K562 (cell line): ENCODE data around the gene DENND1A. TPM values are rescaled to one million over a fixed set of nuclear protein-coding genes. Genes with fewer than 3 reads are reported as not detected.

ENCODE experiments used
- ATAC-seq: fragments of 200-7000 bp; cut with Tn5 transposase; 3 replicates; pipeline ENCODE4 v1.9.1; 2020; ENCODE audit warnings: moderate library complexity
- BruUV-seq: library from RNA; stranded (reverse); fragments of 400-500 nt; replicated peaks from 2 replicates; lab custom pipeline; 2021; lab: Mats Ljungman, UMichigan
- CTCF ChIA-PET: fragments of 300-600 bp; formaldehyde crosslinking; extraction: SDS; loops from one replicate; lab custom pipeline; 2021; ENCODE audit warnings: low intra/inter-chr PET ratio; lab: Yijun Ruan, JAX
- POLR2A ChIA-PET: fragments of 300-600, 350-650 bp; sonication (Branson Sonifier 250); formaldehyde crosslinking; extraction: SDS; loops from one replicate; lab custom pipeline; 2021; ENCODE audit warnings: antibody characterized with exemption, inconsistent platforms; lab: Yijun Ruan, JAX
- DNase-seq, 4 experiments: peaks; one replicate each; pipeline versions ENCODE4 v3.0.0 to v3.0.0-alpha.2; 2011 to 2018; ENCODE audit warnings: low spot score in 3 of 4, mixed read lengths in 3 of 4; ENCODE audit errors: extremely low read depth in 1 of 4
- FAIRE-seq: peaks from 2 replicates; lab custom pipeline; 2011; peaks lifted over from hg19 to GRCh38; lab: Jason Lieb, UNC
- H2AFZ ChIP-seq: 2 replicates; pipeline ENCODE4 v1.6.0; 2011; ENCODE audit warnings: low read depth, low read length, control low read depth, inconsistent platforms
- H3K27ac ChIP-seq: fragments of 200-600 bp; 3 replicates; pipeline ENCODE4 v1.8.0; 2011; ENCODE audit warnings: low read depth, mild to moderate bottlenecking, control low read depth, inconsistent platforms, low read length, moderate library complexity, mixed read lengths; ENCODE audit errors: extremely low read depth
- H3K27me3 ChIP-seq, 2 experiments: fragments of 300-600 bp in 1 of 2; 2 replicates in 1 of 2; 3 replicates in 1 of 2; pipeline versions ENCODE4 v1.6.0 to v1.8.0; 2011; ENCODE audit warnings: inconsistent platforms in 2 of 2, low read length in 2 of 2, mild to moderate bottlenecking in 1 of 2, mixed read lengths in 1 of 2, moderate library complexity in 1 of 2; ENCODE audit not compliant: control insufficient read depth in 2 of 2, insufficient read depth in 2 of 2
- H3K36me3 ChIP-seq: fragments of 300-600 bp; 3 replicates; pipeline ENCODE4 v1.8.0; 2011; ENCODE audit warnings: mild to moderate bottlenecking, low read length, inconsistent platforms; ENCODE audit not compliant: control insufficient read depth, insufficient read depth
- H3K4me1 ChIP-seq, 2 experiments: fragments of 200-600 bp in 1 of 2; replicated peaks in 1 of 2; 2 replicates in 1 of 2; 3 replicates in 1 of 2; pipeline versions ENCODE4 v1.5.1 to v1.8.0; 2011; ENCODE audit warnings: inconsistent platforms in 2 of 2, low read length in 2 of 2, mild to moderate bottlenecking in 1 of 2, mixed read lengths in 1 of 2, moderate library complexity in 1 of 2; ENCODE audit not compliant: control insufficient read depth in 2 of 2, insufficient read depth in 2 of 2
- H3K4me2 ChIP-seq: 2 replicates; pipeline ENCODE4 v1.6.1; 2011; ENCODE audit warnings: low read length, control low read depth, inconsistent platforms, mixed read lengths; ENCODE audit not compliant: insufficient read depth
- H3K4me3 ChIP-seq: fragments of 200-600 bp; sonication (generic), shearing (Covaris generic); 2 replicates; pipeline ENCODE4 v1.5.1; 2016; ENCODE audit warnings: control low read depth, inconsistent platforms
- H3K79me2 ChIP-seq: fragments of 200-600 bp; 3 replicates; pipeline ENCODE4 v1.8.0; 2011; ENCODE audit warnings: low read length, inconsistent platforms; ENCODE audit not compliant: control insufficient read depth, insufficient read depth
- H3K9ac ChIP-seq, 2 experiments: 2 replicates each; pipeline versions ENCODE4 v1.6.0 to v1.6.1; 2011; ENCODE audit warnings: low read depth in 2 of 2, low read length in 2 of 2, control low read depth in 1 of 2, inconsistent platforms in 1 of 2, mild to moderate bottlenecking in 1 of 2, mixed read lengths in 1 of 2; ENCODE audit not compliant: insufficient read depth in 1 of 2
- H3K9me1 ChIP-seq: one replicate; pipeline ENCODE4 v1.6.0; 2011; ENCODE audit warnings: inconsistent platforms, mild to moderate bottlenecking, low read length, moderate library complexity; ENCODE audit not compliant: control insufficient read depth, insufficient read depth
- H3K9me3 ChIP-seq: replicated peaks from 2 replicates; pipeline ENCODE4 v1.5.1; 2011; ENCODE audit warnings: low read depth, low read length, inconsistent platforms; ENCODE audit not compliant: control insufficient read depth, insufficient read depth
- H4K20me1 ChIP-seq: replicated peaks from 2 replicates; pipeline ENCODE4 v1.6.1; 2011; ENCODE audit warnings: low read length, inconsistent platforms, mixed read lengths; ENCODE audit not compliant: control insufficient read depth, insufficient read depth
- CEBPZ ChIP-seq: fragments of 150-350 bp; IDR thresholded peaks from 2 replicates; pipeline ENCODE4 v1.6.1; 2014; ENCODE audit warnings: low read depth, mild to moderate bottlenecking, low read length, borderline replicate concordance
- ELK3 ChIP-seq: fragments of 450-650 bp; formaldehyde crosslinking; IDR thresholded peaks from 2 replicates; pipeline ENCODE4 v1.4.0; 2020; ENCODE audit warnings: mild to moderate bottlenecking
- HDAC2 ChIP-seq: fragments of 450-650 bp; IDR thresholded peaks from 2 replicates; pipeline ENCODE4 v1.6.1; 2016; ENCODE audit warnings: mild to moderate bottlenecking
- HNRNPK ChIP-seq: fragments of 200-400 bp; formaldehyde crosslinking; IDR thresholded peaks from one replicate; pipeline ENCODE4 v1.6.1; 2018; ENCODE audit warnings: mild to moderate bottlenecking, low read depth, low read length; ENCODE audit not compliant: poor library complexity, severe bottlenecking
- HNRNPL ChIP-seq: fragments of 200-400 bp; formaldehyde crosslinking; IDR thresholded peaks from 2 replicates; pipeline ENCODE4 v1.6.1; 2017; ENCODE audit warnings: low read depth, mild to moderate bottlenecking, low read length
- NBN ChIP-seq: fragments of 450-650 bp; IDR thresholded peaks from 2 replicates; pipeline ENCODE4 v1.6.1; 2016; ENCODE audit warnings: low read depth, mild to moderate bottlenecking
- POLR2H ChIP-seq: IDR thresholded peaks from 2 replicates; pipeline ENCODE4 v1.6.1; 2016; ENCODE audit warnings: missing genetic modification characterization, low read depth, mild to moderate bottlenecking, control low read depth, missing compliant biosample characterization, moderate library complexity
- RFX7 ChIP-seq: fragments of 250-450 bp; sonication (Bioruptor Pico); IDR thresholded peaks from 2 replicates; pipeline ENCODE4 v1.5.1; 2021; ENCODE audit warnings: mild to moderate bottlenecking
- SMAD1 ChIP-seq: fragments of 150-350 bp; IDR thresholded peaks from 2 replicates; pipeline ENCODE4 v1.6.1; 2014; ENCODE audit warnings: low read length, low read depth; ENCODE audit not compliant: partially characterized antibody
- SMAD2 ChIP-seq: fragments of 150-350 bp; IDR thresholded peaks from 2 replicates; pipeline ENCODE4 v1.6.1; 2014; ENCODE audit warnings: low read depth, mild to moderate bottlenecking, low read length
- SREBF2 ChIP-seq: sonication (generic); formaldehyde crosslinking; IDR thresholded peaks from 2 replicates; pipeline ENCODE4 v1.4.0; 2020; ENCODE audit warnings: mild to moderate bottlenecking, missing genetic modification reagents
- SRSF9 ChIP-seq: fragments of 200-400 bp; formaldehyde crosslinking; IDR thresholded peaks from 2 replicates; pipeline ENCODE4 v1.6.1; 2017; ENCODE audit warnings: low read depth, low read length, borderline replicate concordance
- TSC22D4 ChIP-seq: fragments of 450-650 bp; IDR thresholded peaks from 2 replicates; pipeline ENCODE4 v1.6.1; 2016; ENCODE audit warnings: missing genetic modification characterization, missing biosample characterization, control low read depth
- ZEB2 ChIP-seq: fragments of 450-650 bp; IDR thresholded peaks from 2 replicates; pipeline ENCODE4 v1.6.1; 2016
- ZNF134 ChIP-seq: fragments of 250-450 bp; sonication (Bioruptor Pico); conservative IDR thresholded peaks from 2 replicates; pipeline ENCODE4 v1.4.0; 2020
- ZNF583 ChIP-seq: fragments of 250-450 bp; sonication (Bioruptor Pico); IDR thresholded peaks from 2 replicates; pipeline ENCODE4 v1.4.0; 2020
- WGBS: fragments of 100-300 bp; shearing (Covaris generic); methylation state at CpG from one replicate; pipeline ENCODE4 v1.1.6; 2016; ENCODE audit warnings: low coverage, mixed read lengths; ENCODE audit not compliant: insufficient coverage; ENCODE audit errors: missing lambda C conversion rate; 5-methylcytosine and 5-hydroxymethylcytosine counted together
- in situ Hi-C: fragments of 300-500 bp; cut with MboI; formaldehyde crosslinking; loops from 4 replicates; pipeline ENCODE4 v1.15.0; 2018; ENCODE audit warnings: inconsistent platforms, mixed read lengths
- intact Hi-C: fragments of 100-400 bp; cut with micrococcal nuclease; formaldehyde crosslinking; loops from 2 replicates; pipeline ENCODE4 v1.14.2; 2022
- polyA plus RNA-seq, 8 experiments: library from polyadenylated mRNA; depleted of rRNA in 4 of 8; stranded (reverse) in 5 of 8; unstranded in 3 of 8; fragments of >200 nt; fragmentation: Nextera tagmentation in 2 of 8; fragmentation: Illumina TruSeq in 1 of 8; extraction: Ambion mirVana in 2 of 8; extraction: Trizol in 1 of 8; gene quantifications; 2 replicates each; pipeline versions ENCODE4 v1.2.1 to v1.2.3, GENCODE V29; 2011 to 2014; ENCODE audit warnings: inconsistent platforms in 1 of 8, missing spikeins in 1 of 8
- total RNA-seq, 7 experiments: library from RNA; depleted of rRNA in 6 of 7; stranded (reverse); fragments of >200 nt in 6 of 7; fragmentation: Illumina TruSeq in 2 of 7; extraction: Trizol in 2 of 7; gene quantifications; 2 replicates each; pipeline versions ENCODE4 v1.2.1 to v1.2.3, GENCODE V29; 2011 to 2021; ENCODE audit warnings: low replicate concordance in 1 of 7
- TF ChIP-seq, protein P1 (sequence below): sonication (generic); formaldehyde crosslinking; IDR thresholded peaks from 2 replicates; pipeline ENCODE4 v1.9.0; 2022; ENCODE audit warnings: mild to moderate bottlenecking, missing genetic modification reagents
- TF ChIP-seq, protein P2 (sequence below), 2 experiments: IDR thresholded peaks; 2 replicates each; pipeline ENCODE4 v1.6.1; 2011; ENCODE audit warnings: borderline replicate concordance in 1 of 2, control low read depth in 1 of 2, low read depth in 1 of 2, low read length in 1 of 2, mild to moderate bottlenecking in 1 of 2, mixed read lengths in 1 of 2, moderate library complexity in 1 of 2; ENCODE audit not compliant: insufficient read depth in 1 of 2, insufficient read length in 1 of 2, poor library complexity in 1 of 2, severe bottlenecking in 1 of 2; ENCODE audit errors: extremely low read depth in 1 of 2

Gene DENND1A
- total and polyA plus RNA-seq, 9 of the 15 experiments (the other 6 are each of a cell fraction or from before 2014, with no cell fraction given): 7.6 to 29.5 (median 15.7) TPM

- TF ChIP-seq ZNF583 (CRISPR knock-in tag) (no peak), ZEB2 (no peak), TSC22D4 (tag) (no peak), SREBF2 (CRISPR knock-in tag) (no peak), SMAD1 (no peak), HDAC2 (no peak), POLR2H (no peak)
- TF ChIP-seq, protein P1, sequence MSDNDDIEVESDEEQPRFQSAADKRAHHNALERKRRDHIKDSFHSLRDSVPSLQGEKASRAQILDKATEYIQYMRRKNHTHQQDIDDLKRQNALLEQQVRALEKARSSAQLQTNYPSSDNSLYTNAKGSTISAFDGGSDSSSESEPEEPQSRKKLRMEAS: no peak
Observed at GRCh38 chr9:123923377-123923776, 6.5 kb downstream of the DENND1A start (continued).

GRCh38 chr9:123922911-123923310, 7.0 kb downstream of the DENND1A start:
- H3K9me1 ChIP-seq: no peaks in the 10 kb centered on the region
- no peaks in the 10 kb centered on the region for H3K9me3 ChIP-seq
- peaks cover 0 to 7% of the 10 kb centered on the region in 2 experiments; a peak in 3 of 5 replicates for H3K4me1 ChIP-seq
- H3K9ac ChIP-seq: no peak overlapping the region
- no peak overlapping the region for H3K4me3 ChIP-seq
- no peak for DNase-seq
- 0 out of 2 replicates have a peak, but pooled peaks cover 6% of the 10 kb centered on the region for H4K20me1 ChIP-seq
- WGBS: 78% methylated on average over 4 of the region's 4 CpGs
- ATAC-seq: no peak
- no peak for FAIRE-seq
- ChIA-PET CTCF (no interaction called here), POLR2A (no interaction called here)
- no TSS peak for BruUV-seq
- intact Hi-C loops: loop anchor here (10.0 kb wide), 1 partner anchor 88 kb away; no protein-coding TSS in a partner anchor
- in situ Hi-C loops: no loop called here
- peaks cover 37% of the 10 kb centered on the region for H3K79me2 ChIP-seq
- H3K27me3 ChIP-seq: no peaks in the 10 kb centered on the region
- no peak overlapping the region for H2AFZ ChIP-seq
- H3K27ac ChIP-seq: no peak overlapping the region
- H3K4me2 ChIP-seq: no peak overlapping the region
- peaks cover 8% of the 10 kb centered on the region; the same call in 2 of the 3 replicates for H3K36me3 ChIP-seq
- TF ChIP-seq SMAD2 (no peak), CEBPZ (no peak), ELK3 (CRISPR knock-in tag) (no peak), NBN (no peak), ZNF134 (CRISPR knock-in tag) (no peak), RFX7 (no peak), HNRNPL (no peak), HNRNPK (no peak), SRSF9 (no peak)
- TF ChIP-seq, protein P2, sequence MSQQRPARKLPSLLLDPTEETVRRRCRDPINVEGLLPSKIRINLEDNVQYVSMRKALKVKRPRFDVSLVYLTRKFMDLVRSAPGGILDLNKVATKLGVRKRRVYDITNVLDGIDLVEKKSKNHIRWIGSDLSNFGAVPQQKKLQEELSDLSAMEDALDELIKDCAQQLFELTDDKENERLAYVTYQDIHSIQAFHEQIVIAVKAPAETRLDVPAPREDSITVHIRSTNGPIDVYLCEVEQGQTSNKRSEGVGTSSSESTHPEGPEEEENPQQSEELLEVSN (IDR thresholded peaks at IDR 0.05; ENCODE audit: borderline replicate concordance in 1 of 2, extremely low read depth in 1 of 2, insufficient read depth in 1 of 2, insufficient read length in 1 of 2, low read depth in 1 of 2, low read length in 1 of 2, poor library complexity in 1 of 2, severe bottlenecking in 1 of 2): no peak
